Activated CD8-positive, alpha-beta memory T cell treated with anti-CD3 and anti-CD28 coated beads, Interleukin-2, amount 50 U/mL, for 24 hours (primary cell): ENCODE results near the gene NR5A1.

ENCODE experiments used
- DNase-seq: peaks from one replicate; pipeline ENCODE4 v3.0.0-alpha.2; 2020; ENCODE audit errors: extremely low read depth

Gene NR5A1

DNA sequence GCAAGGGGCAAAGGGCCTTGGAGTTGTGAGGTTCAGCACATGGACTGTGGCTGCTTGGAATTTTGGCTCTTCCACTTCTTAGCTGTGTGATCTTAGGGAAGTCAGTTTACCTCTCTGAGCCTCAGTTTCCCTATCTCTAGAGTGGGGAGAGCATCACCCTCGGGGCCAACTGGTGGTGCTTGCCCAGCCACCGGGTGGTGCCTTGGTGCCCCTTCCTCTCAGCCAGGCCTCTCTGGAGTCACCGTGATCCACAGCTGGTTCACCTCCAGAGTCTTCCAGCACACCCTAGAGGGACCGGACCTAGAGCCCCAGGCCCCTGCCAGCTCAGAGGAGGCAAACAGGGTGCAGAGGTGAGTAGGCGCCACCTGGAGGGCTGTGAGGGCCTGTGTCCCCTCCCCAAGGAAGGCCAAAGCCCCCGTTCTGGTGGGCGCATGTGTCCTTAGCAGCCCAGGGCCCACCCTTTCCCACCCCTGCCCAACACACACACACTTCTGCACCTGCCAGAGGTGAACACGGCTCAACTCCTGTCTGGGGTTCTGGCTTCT lies 49.2 kb downstream of the NR5A1 start:
- DNase-seq: no peak

DNA sequence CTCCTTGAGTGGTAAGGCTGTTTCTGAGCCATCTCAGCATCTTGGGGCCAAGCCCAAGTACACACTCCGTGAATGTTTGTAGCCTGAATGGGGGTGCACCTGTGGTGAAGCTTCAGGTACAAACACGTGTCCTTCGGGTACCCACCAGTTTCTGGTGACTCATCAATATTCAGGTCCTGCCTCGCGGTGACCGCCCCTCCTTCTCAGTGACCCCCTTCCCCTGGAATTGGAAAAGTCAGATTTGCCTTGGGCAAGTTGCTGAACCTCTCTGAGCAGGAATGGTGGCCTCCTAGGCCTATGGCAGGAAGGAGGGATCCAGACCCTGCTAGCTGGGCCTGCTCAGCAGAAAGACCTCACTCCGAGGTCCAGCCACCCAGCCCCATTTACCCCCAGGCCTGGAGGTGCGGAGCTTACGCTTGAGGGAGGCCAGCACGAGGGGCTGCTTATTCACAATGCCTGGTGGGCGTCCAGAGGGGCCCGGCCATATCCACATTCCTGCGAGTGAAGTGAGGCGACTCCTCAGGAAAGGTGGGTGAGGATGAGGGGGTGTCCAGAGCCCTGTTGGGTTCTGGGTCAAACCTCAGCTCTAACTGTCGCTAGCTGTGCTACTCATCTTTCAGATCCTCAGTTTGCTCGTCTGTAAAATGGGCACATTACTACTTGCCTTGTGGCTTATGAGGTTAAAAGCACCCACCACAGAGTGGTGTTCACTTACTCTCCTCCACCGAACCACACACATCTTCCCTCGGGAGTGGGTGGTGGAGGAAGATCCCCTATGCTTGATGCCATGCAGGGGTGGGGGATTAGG lies 49.9 kb downstream of the NR5A1 start:
- DNase-seq: no peak

DNA sequence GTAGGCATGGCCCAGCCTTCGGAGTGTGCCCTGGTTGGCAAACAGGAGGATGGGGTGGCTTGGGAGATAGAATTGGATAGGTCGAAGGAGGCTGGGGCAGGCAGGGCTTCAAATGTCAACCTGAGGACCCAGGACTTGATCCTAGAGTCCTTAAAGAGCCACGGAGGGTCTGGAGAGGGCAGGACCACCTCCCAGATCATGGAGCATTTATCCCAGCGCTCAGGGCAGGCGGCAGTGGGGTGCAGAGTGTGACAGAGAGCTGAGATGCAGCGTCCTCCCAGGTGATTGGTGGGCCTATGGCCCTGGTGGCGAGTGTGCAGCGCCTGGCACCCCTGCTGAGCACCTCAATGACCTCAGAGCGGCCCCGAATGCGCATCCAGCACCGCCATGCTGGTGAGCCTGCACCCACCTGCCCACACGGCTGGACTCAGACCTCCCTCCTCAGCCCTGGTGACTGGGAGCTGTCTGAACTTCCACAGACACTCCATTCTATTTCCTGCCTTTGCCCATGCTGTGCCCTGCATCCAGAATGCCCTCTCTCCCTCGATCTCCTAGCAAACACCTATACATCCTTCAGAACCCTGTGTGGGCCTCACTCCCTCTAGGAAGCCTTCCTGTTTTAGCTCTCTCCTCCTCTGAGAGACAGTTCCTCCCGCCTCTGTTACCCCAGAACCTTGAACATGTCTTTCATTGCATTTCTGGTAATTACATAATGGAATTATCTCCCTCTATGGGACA lies 50.7 kb downstream of the NR5A1 start:
- no peak for DNase-seq

DNA sequence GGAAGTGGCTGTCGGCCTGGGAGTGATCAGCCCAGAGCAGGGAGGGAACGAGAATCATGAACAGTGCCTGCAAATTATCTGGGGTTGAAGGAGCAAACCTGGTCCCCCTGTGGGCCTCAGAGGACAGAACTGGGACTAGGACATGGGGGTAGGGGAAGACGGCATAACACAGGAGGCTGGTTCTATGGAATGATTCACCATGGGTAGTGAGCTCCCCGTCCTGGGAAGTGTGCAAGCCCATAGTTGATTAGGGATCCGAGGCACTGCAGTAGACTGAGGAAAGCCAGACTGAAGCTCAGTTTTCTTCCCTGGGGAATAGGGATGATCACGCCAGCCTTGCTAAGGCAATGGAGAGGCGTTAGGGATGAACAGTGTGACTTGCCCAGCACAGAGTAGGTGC lies 51.4 kb downstream of the NR5A1 start:
- no peak for DNase-seq

DNA sequence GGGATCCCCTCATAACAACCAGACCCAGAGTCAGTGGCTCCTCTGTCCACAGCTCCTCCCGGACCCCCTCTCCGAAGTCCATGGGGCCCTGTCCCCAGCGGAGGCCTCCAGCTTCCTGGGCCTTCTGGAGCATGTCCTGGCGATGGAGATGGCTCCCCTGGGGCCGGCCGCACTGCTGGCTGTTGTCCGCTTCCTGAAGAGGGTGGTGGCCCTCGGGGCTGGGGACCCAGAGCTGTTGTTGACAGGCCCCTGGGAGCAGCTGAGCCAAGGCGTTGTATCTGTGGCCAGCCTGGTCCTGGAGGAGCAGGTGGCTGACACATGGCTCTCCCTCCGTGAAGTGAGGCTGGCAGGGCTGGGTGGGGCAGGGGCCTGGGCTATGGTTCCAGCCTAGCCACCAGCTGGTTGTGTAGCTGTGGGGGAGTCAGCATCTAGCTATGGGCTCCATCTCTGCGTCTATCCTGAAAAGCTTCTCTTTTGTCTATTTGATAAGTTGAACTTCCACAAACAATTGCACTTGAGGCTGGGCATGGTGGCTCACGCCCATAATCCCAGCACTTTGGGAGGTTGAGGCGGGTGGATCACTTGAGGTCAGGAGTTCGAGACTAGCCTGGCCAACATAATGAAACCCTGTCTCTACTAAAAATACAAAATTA lies 52.3 kb downstream of the NR5A1 start:
- DNase-seq: no peak

DNA sequence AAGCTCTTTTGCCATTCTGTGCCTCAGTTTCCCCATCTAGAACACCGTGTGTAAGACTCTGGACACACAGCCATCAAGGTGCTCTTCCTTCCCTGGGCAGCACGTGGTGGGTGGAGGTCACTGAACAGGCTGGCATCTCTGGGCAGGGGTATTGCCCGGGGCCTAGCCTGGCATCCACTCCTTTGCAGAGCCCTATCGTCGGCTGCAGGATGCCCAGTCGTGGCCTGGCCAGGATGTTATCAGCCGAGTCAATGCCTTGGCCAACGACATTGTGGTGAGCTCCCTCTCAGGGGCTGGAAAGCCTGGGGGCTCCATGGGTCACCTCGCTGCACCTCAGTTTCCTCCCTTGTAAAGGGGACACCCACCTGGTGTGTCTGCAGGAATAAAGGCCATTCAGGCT lies 52.9 kb downstream of the NR5A1 start:
- DNase-seq: no peak

DNA sequence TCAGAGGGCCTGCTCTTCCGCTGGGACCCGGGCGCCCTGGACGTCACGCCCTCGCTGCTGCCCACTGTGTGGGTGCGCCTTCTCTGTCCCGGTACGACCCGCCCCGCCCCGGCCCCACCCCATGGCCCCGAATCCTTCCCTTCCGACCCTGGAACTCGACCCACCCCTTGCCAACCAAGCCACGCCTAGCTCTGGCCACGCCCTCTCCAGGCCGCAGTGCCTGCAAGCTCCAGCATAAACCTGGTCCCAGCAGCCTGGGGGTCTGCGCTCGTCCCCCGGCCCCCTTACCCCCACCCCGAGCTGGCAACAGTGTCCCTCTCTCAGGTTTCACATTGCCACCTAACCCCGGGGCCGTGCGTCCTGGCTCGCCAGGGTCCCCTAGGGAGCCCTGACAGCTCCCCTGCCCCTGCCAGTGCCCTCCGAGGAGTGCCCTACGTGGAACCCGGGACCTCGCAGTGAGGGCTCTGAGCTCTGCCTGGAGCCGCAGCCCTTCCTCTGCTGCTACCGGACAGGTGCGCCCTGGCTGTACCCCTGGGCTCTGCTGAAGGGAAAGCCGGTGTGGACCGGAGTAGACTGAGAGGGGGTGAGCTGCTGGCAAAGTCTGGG lies 53.5 kb downstream of the NR5A1 start:
- DNase-seq: no peak

DNA sequence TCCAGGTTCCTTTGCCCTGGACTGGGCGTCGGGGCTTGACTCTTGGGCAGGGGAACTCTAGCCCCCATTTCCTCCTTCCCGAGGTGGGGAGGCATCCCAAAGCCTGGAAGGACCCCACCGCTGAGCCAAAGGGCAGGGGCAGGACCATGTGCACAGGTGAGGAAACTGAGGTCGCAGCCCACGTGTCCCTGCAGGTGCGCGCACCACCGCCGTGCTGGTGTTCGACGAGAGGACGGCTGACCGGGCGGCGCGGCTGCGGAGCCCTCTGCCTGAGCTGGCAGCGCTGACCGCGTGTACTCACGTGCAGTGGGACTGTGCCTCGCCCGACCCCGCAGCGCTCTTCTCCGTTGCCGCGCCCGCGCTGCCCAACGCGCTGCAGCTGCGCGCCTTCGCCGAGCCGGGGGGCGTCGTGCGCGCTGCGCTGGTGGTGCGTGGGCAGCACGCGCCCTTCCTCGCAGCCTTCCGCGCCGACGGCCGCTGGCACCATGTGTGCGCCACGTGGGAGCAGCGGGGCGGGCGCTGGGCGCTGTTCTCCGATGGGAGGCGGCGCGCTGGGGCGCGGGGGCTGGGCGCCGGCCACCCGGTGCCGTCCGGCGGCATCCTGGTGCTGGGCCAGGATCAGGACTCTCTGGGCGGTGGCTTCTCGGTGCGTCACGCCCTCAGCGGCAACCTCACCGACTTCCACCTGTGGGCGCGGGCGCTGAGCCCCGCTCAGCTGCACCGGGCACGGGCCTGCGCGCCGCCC lies 54.2 kb downstream of the NR5A1 start:
- no peak for DNase-seq

DNA sequence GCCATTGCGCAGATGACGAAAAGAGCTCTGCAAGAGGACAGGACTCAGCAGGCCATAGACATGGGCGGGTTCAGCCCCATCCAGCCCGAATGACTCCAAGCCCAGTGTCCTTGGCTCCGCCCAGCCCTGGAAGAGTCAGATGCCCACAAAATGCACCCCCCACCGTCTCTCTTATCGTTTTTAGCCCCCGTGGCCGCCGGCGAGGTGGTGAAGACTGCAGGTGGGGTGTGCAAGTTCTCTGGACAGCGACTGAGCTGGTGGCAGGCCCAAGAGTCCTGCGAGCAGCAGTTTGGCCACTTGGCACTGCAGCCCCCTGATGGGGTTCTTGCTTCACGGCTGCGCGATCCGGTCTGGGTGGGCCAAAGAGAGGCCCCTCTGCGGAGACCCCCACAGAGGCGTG lies 54.9 kb downstream of the NR5A1 start:
- no peak for DNase-seq

DNA sequence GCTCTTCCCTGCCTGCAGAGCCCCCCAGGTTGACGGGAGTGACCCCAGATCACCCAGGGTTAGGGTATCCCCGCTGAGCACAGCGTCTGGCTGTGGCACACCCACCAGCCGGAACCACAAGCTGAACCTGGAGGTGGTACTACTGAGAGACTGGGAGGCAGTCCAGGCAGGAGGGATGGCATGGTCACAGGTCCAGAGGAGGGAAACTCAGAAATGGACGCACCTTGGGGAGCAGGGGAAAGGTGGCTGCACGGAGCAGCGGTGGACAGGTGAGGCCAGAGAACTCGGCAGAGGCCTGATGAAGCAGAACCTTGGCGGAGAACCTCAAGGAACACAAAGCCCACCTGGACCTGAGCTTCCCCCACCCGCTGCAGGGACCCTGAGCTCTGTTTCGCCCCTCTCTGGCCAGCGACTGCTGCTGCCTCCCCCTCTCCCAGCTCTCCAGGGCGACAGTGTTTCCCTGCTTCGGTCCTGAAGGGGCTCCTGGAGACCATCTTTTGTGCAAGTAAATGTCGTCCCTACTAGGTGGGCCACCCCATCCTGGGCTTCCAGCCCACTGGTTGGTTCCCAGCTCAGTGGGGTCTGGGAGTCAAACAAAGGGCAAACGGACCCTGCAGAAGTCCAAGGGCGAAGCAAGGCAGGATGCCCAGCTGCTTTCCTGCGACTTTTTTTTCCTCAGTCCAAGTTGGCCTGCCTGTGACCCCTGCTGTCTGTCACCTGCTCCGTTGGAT lies 56.1 kb downstream of the NR5A1 start:
- no peak for DNase-seq

DNA sequence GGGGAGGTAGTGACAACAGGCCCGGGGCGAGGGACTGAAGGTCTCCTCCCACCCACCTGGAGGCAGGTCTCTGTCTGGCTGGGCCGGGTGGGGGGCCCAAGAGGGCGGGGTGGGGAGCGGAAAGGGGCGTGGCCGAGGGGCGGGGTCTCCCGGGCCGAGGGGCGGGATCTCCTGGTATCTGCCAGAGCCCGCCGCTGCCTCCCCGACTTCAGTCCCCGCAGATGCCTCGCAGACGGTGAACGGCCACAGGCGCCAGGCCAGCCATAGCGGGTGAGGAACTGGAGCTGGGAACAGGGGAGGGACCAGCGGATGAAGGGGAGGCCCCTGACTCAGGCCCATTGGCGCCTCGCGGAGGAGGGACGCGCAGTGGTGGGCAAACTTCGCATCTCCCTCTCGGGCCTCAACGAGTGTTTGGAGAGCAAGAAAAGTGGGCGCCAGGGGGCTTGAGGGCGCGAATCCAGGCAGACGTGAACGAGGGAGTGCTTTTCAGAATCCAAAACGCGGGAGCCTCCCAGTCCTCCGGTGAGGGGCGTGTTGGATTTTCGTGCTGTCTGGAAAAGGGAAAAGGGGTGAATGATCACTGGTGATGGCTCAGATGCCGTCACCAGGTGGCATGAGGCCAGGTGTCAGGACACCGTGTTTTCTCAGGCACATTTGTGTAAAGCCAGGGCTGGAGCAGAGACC lies 56.8 kb downstream of the NR5A1 start, which contains the start of gene ADGRD2:
Gene ADGRD2 (plus strand): TSS at position 211 of the 684 bp plus-strand sequence. CDS start 1,216 bp downstream, outside the sequence.
- DNase-seq: no peak

DNA sequence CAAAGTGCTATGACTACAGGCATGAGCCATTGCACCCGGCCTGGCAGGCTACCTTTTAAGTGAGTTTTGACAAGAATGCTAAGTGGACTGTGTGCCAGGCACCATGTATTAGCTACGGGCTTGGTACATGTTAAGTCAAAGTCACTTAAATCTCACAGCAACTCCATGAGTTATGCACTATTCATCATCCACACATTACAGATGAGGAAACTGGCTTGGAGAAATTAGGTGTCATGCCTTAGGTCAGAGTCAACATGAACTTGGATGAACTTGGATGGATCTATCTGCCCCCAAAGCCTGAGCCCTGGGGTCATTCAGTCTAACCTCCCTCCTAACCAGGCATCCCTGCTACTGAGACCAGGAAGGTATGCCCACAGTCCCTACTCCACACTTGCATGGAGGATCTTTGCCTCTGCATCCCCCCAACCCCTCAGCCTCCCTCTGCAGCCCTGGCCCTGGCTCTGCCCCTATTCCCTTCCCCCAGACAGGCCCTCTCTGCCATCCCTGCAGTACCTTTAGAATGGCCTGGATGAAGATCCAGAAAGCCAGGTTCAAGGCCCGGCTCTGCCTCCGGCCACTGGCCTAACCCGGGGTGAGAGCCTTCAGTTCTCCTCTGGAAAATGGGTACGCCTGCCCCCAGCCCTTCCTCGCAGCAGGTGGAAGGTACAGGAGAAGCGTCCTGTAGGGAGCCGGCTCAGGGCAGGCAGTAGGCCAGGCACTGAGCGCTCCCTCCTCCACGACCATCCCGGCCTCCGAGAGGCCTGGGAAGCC lies 57.6 kb downstream of the NR5A1 start:
- DNase-seq: no peak

DNA sequence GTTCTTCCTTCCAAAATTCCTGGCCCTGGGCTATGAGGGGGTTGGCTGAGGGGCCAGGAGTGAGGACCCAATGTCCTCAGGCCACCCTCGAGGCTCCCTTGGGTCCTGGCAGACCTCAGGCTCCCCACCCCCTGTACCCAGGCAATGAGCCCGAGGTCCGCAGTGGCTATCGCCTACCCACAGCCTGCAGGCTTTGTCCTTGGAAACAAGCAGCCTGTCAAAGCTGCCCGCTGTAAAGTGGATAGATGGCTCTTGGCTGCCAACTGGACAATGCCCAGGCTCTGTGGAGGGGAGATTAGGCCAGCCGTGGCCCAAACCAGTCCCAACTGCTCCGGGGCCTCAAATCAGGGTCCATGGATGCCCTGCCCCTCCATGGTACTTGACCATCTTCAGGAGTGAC lies 59.2 kb downstream of the NR5A1 start:
- DNase-seq: no peak

DNA sequence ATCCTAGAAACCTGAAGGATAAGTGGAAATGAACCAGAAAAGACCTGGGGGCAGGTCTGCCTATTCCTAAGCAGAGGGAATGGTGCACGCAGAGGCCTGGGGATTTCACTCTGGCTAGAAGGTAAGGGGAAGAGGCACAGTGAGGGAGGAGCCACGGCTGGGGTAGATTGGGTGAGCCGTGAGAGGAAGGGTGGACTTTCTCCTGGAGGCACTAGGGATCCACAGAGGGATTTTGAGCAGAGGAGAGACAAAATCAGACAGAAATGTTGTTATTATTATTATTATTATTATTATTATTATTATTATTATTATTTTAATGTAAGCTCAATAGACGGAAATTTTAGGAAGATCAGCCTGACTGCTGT lies 59.9 kb downstream of the NR5A1 start:
- no peak for DNase-seq

DNA sequence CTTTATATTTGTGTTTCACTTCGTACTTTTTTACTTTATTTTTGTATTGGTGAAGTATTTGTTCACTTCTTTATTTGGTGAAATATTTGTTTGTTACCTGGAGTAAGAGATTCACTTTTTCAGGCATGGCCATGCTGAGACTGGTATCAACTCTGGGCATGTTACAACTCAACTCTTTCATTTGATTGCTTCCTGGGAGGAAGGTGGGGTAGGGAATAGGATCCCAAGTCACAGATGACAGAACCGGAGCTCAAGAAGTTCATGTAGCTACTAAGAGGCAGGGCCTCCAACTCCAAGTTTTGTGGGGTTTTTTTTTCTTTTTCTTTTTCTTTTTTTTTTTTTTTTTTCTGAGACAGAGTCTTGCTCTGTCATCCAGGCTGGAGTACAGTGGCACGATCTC lies 63.0 kb downstream of the NR5A1 start:
- no peak for DNase-seq

DNA sequence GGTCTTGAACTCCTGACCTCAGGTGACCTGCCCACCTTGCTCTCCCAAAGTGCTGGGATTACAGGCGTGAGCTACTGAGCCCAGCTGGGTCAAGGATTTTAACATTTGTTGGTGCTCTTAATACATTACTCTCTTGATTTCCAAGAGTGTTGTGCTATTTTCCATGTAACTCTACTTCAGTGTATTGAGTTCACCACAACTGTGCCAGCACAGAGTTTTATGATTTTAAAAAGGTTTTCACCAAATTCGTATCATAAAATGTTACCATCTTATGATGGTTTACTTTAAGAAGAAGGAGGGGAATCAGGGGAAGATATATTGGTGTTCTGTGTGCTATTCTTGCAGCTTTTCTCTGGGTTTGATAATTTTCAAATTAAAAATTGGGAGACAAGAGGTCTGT lies 63.6 kb downstream of the NR5A1 start:
- DNase-seq: no peak

DNA sequence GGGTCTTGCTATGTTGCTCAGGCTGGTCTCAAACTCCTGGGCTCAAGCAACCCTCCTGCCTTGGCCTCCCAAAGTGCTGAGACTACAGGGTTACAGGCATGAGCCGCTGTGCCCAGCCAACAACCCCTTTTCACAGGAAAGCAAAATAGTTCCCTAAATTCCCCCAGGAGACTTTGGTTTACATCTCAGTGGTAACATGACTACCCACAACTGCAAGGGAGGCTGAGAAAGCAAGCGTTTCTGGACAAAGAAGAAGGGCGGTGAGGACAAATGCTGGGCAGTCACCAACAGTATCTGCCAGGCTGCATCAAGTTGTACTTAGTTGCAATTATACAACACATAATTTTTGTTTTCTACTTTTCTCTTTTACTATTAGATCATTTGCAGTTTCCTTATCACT lies 64.4 kb downstream of the NR5A1 start:
- DNase-seq: no peak

DNA sequence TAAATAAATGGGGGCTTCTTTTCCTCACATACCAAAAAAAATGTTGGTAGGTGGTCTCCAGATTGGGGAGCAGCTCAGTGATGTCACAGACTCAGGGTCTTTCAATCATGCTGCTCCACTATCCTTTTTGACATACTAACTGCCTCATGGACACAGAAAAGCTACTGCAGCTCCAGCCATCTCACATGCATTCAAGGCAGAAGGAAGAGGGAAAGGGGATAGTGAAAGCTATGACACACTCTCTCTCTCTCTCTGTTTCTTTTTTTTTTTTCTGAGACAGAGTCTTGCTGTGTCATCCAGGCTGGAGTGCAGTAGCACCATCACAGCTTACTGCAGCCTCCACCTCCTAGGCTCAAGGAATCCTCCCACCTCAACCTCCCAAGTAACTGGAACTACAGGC lies 64.8 kb downstream of the NR5A1 start:
- no peak for DNase-seq

DNA sequence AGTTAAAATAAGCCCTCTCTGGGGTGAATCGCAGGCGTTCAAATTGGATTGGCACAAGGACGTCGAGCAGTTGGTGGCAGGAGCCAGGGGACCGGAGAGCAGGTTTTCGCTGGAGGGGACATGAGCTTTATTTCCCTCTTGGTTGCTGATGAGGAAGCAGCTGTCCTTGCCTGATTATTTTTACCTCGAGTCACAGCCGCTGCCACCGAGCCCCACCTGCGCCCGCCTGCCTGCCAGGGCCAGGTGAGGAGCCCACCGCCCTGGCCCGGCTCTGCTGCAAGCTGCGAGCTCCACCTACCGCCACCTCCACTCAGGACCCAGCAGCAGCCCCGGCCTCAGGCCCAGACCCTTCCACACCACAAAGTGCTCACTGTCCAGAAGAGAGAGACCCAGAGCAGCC lies 65.9 kb downstream of the NR5A1 start:
- DNase-seq: no peak
